Coronary artery (tissue), 2 donors: Measurements from ENCODE around the gene ADCYAP1.

Source experiments
- DNase-seq: peaks from one replicate; pipeline ENCODE4 v3.0.0-alpha.2; 2017; ENCODE audit warnings: low spot score
- H3K27ac ChIP-seq, 2 donors: fragments of 200-600 bp; sonication (generic); one replicate each; pipeline ENCODE4 v1.5.1; 2016 to 2019
- H3K4me3 ChIP-seq: fragments of 200-600 bp; sonication (generic); 2 replicates; pipeline ENCODE4 v1.5.1; 2016; ENCODE audit warnings: mild to moderate bottlenecking, moderate library complexity
- TF ChIP-seq, protein P1 (sequence below): fragments of 200-600 bp; sonication (generic); IDR thresholded peaks from one replicate; pipeline ENCODE4 v1.5.1; 2019; ENCODE audit warnings: antibody characterized with exemption

The ADCYAP1 gene

GRCh38 chr18:908758-909724 lies 4.4 kb downstream of the ADCYAP1 start:
- H3K27ac ChIP-seq, result no peak overlapping the region
- H3K4me3 ChIP-seq, result peak overlapping the region; percentile 71
- TF ChIP-seq, protein P1, sequence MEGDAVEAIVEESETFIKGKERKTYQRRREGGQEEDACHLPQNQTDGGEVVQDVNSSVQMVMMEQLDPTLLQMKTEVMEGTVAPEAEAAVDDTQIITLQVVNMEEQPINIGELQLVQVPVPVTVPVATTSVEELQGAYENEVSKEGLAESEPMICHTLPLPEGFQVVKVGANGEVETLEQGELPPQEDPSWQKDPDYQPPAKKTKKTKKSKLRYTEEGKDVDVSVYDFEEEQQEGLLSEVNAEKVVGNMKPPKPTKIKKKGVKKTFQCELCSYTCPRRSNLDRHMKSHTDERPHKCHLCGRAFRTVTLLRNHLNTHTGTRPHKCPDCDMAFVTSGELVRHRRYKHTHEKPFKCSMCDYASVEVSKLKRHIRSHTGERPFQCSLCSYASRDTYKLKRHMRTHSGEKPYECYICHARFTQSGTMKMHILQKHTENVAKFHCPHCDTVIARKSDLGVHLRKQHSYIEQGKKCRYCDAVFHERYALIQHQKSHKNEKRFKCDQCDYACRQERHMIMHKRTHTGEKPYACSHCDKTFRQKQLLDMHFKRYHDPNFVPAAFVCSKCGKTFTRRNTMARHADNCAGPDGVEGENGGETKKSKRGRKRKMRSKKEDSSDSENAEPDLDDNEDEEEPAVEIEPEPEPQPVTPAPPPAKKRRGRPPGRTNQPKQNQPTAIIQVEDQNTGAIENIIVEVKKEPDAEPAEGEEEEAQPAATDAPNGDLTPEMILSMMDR, result no peak
- DNase-seq, result no peak

DNA sequence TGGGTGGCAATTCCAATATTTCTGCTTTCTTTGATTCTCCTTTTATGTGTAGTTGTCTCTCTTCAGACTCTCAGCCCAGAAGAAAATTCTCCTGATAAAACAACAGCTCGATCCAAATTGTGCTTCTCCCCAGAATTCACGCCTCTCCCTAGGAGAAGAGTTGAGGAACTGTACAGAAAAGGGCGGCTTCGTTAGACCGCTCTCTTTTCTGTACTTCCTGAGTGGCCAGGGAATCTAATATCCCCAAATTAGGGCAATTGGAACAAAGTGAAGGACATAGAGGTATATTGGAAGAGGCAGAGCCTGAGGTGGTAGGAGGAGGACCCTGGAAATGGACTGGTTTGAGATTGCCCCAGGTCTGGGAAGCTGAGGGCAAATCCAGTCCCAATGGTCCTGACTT lies 5.6 kb downstream of the ADCYAP1 start:
- TF ChIP-seq, protein P1, result no peak
- no peak overlapping the region for H3K27ac ChIP-seq
- H3K4me3 ChIP-seq, result no peak overlapping the region
- no peak for DNase-seq

- H3K27ac ChIP-seq, result no peak overlapping the region
- TF ChIP-seq, protein P1, result no peak
- H3K4me3 ChIP-seq, result no peak overlapping the region
- no peak for DNase-seq
These were observed 6.4 kb downstream of the ADCYAP1 start for GRCh38 chr18:911025-911424.

- TF ChIP-seq, protein P1, result no peak
- no peak overlapping the region for H3K27ac ChIP-seq
- no peak for DNase-seq
- H3K4me3 ChIP-seq, result no peak overlapping the region
These were observed 6.8 kb downstream of the ADCYAP1 start for GRCh38 chr18:911486-911885.

DNA sequence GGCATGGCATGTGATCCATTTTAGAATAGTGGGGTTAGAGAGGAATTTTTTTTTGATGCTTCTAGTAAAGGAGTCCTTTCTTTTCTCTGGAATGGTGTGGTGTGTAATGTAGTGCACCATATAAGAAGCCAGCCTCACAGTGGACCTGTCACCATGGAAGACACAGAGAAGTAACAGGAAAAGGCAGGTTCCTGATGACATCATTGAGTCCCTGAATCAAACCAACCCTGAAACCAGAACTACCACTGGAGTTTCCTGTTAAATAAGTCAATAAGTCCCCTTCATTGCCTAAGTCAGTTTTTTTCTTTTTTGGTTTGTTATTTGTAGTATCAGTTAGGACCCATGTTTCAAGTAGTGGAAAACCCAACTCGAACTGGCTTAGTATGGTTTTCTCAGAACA lies 11.9 kb downstream of the ADCYAP1 start:
- no peak overlapping the region for H3K27ac ChIP-seq
- TF ChIP-seq, protein P1, result no peak
- no peak overlapping the region for H3K4me3 ChIP-seq
- DNase-seq, result no peak

GRCh38 chr18:919078-919477 lies 14.4 kb downstream of the ADCYAP1 start:
- Histone ChIP-seq H3K4me3 (no peak overlapping the region), H3K27ac (no peak overlapping the region)
- DNase-seq, result no peak
- TF ChIP-seq, protein P1, result no peak
